Mucosa of descending colon (tissue), 3 donors: ENCODE measurements around the gene SPG7. TPM values are rescaled to one million over a fixed set of nuclear protein-coding genes. Genes with fewer than 3 reads are reported as not detected.

ENCODE experiments used
- ATAC-seq: fragments of 200-7000 bp; cut with Tn5 transposase; one replicate; pipeline ENCODE4 v1.9.1; 2020; ENCODE audit warnings: mild to moderate bottlenecking, moderate library complexity
- DNase-seq, 3 donors: peaks; one replicate each; pipeline ENCODE4 v3.0.0-alpha.2; 2020
- H3K36me3 ChIP-seq: fragments of 200-600 bp; one replicate; pipeline ENCODE4 v1.8.0; 2021; ENCODE audit warnings: low read depth, mild to moderate bottlenecking
- H3K4me1 ChIP-seq: fragments of 200-600 bp; one replicate; pipeline ENCODE4 v1.8.0; 2021; ENCODE audit warnings: low read depth, mild to moderate bottlenecking
- H3K4me3 ChIP-seq: fragments of 200-600 bp; one replicate; pipeline ENCODE4 v1.8.0; 2021; ENCODE audit warnings: mild to moderate bottlenecking
- H3K9me3 ChIP-seq: fragments of 200-600 bp; one replicate; pipeline ENCODE4 v1.8.0; 2021; ENCODE audit warnings: mild to moderate bottlenecking
- intact Hi-C, 2 donors: fragments of 100-400 bp; cut with DNase I in 1 of 2; cut with micrococcal nuclease in 1 of 2; formaldehyde crosslinking; loops; one replicate each; pipeline versions ENCODE4 v1.11.0 to v1.11.1; 2022; cut with DNase I, micrococcal nuclease
- total RNA-seq, 3 donors: library from RNA; stranded (reverse); fragmentation: NEBNext Ultra II Directional in 2 of 3; extraction: Animal tissue kit (Norgen Biotek cat#: 25700) in 2 of 3; gene quantifications; one replicate each; pipeline versions ENCODE4 v1.2.1 to v1.2.4, GENCODE V29; 2021 to 2023
- TF ChIP-seq, protein P1 (sequence below): fragments of 200-600 bp; IDR thresholded peaks from one replicate; pipeline ENCODE4 v1.8.0; 2022; ENCODE audit warnings: antibody characterized with exemption, mild to moderate bottlenecking
- donor health status: DM: no; HTN: no; CAD: no; lungs with moderate emphysema.
- donor health status: DM: no; HTN: no; CAD: no.
- donor health status: DM: no; HTN: yes; CAD: no.

SPG7 gene
- total RNA-seq, 3 donors from 2014 or later, result 112 to 137 (median 121) TPM

DNA sequence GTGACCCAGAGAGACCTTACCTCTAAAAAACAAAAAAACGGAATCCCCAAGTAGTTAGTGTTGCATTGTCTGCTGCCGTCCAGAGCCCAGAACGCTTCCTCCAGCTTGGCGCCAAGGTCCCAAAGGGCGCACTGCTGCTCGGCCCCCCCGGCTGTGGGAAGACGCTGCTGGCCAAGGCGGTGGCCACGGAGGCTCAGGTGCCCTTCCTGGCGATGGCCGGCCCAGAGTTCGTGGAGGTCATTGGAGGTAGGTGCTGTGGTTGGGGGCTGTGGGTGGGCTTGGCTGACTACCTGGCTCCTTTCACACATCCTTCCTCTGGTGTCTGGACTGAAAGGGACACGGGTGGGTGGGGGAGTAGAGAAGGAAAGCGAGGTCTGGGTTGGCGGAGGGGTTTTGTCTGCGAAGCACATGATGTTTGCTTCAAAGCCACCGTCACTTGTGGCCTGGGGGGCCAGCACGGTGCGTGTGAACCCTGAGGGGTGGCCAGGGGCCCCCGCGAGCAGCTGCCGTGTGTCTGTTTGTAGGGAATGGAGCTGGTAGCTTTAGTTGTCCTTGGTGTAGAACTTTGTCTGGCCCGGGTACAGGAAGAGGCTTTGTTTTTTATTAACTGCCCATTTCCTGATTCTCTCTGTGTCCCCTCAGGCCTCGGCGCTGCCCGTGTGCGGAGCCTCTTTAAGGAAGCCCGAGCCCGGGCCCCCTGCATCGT is 23.8 kb downstream of the SPG7 start:
- peaks cover 3% of the 10 kb centered on the region for H3K36me3 ChIP-seq
- no peaks in the 10 kb centered on the region for H3K9me3 ChIP-seq
- H3K4me1 ChIP-seq, result peaks cover 7% of the 10 kb centered on the region
- intact Hi-C loops, result no loop called here
- DNase-seq, result no peak
- TF ChIP-seq, protein P1, sequence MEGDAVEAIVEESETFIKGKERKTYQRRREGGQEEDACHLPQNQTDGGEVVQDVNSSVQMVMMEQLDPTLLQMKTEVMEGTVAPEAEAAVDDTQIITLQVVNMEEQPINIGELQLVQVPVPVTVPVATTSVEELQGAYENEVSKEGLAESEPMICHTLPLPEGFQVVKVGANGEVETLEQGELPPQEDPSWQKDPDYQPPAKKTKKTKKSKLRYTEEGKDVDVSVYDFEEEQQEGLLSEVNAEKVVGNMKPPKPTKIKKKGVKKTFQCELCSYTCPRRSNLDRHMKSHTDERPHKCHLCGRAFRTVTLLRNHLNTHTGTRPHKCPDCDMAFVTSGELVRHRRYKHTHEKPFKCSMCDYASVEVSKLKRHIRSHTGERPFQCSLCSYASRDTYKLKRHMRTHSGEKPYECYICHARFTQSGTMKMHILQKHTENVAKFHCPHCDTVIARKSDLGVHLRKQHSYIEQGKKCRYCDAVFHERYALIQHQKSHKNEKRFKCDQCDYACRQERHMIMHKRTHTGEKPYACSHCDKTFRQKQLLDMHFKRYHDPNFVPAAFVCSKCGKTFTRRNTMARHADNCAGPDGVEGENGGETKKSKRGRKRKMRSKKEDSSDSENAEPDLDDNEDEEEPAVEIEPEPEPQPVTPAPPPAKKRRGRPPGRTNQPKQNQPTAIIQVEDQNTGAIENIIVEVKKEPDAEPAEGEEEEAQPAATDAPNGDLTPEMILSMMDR, result no peak
- no peak for ATAC-seq
- H3K4me3 ChIP-seq, result no peak overlapping the region

DNA sequence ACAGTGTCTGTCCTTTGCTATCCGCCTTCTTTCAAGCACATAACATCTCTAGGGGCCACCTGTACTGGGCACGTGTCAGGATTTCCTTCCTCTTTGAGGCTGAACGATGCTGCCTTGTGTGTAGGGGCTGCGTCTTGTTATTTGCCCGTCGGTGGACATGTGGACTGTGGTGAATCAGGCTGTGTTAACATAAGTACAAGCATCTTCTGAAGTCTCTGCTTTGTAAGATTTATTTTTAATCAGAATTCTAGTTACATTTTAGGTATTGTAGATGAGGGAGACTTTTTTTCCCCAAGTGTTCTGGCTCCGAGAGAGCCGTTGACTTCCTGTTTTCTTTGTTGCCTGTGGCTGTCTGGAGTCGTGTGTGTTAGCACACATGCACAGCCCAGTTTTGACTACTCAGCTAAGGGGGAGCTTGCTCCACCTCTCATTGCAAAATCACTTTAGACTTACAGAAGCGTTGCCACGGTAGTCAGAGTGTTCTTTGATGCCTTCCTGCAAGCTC is 26.1 kb downstream of the SPG7 start:
- ATAC-seq (peak; percentile 51), DNase-seq (peak in 1 of 3 donors; percentile 34)
- Histone ChIP-seq H3K4me1 (peaks cover 7% of the 10 kb centered on the region), H3K9me3 (no peaks in the 10 kb centered on the region), H3K4me3 (no peak overlapping the region), H3K36me3 (peaks cover 5% of the 10 kb centered on the region)
- intact Hi-C loops, result no loop called here
- TF ChIP-seq, protein P1, result no peak

DNA sequence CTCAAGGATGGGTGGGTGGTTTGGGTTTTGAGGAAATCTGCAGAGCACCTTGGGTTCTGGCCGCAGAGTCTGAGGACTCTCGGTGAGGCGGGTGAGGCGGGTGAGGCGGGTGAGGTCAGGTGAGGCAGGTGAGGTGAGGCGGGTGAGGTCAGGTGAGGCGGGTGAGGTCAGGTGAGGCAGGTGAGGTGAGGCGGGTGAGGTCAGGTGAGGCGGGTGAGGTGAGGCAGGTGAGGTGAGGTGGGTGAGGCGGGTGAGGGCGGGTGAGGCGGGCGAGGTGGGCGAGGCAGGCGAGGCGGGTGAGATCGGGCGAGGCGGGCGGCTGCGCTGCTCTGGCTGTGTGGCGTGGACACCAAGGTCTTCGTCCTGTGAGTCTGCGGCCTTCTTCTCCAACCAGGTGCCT is 28.2 kb downstream of the SPG7 start:
- Histone ChIP-seq H3K9me3 (no peaks in the 10 kb centered on the region), H3K4me3 (no peak overlapping the region), H3K36me3 (peaks cover 4% of the 10 kb centered on the region), H3K4me1 (peaks cover 7% of the 10 kb centered on the region)
- intact Hi-C loops, result no loop called here
- ATAC-seq (peak; percentile 90), DNase-seq (peak; percentile 70 to 87 (median 85))
- TF ChIP-seq, protein P1, result no peak

DNA sequence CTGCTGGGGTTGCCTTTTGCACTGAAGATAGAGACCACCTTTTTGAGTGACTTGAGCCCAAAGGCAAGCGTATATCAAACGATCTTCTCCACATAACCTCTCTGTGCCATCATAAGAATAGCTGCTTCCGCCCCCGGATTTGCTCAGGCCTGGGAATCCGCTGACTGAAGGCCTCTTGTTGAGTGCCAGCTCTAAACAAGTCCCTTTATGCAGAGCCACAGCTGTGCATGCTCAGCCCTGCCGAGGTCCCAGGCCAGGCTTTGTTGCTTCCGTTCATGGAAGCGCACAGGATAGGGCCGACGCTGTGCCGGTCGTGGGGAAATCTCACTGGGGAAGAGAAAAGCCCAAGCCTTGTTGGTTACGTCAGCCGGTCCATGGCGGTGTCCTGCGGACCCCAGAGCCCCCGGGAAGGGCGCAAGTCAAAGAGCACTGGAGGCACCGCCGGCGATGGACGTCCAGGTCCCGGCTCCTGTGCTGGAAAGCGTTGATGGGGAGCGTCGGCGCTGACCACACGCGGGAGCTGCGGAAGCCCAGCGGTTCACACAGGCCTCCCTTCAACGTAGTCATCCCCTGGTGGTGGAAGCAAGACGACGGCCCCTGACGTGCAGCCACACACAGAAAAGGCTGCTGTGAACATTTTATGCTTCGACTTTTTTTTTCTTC is 28.8 kb downstream of the SPG7 start:
- Histone ChIP-seq H3K9me3 (no peaks in the 10 kb centered on the region), H3K4me3 (no peak overlapping the region), H3K36me3 (peaks cover 4% of the 10 kb centered on the region), H3K4me1 (peaks cover 7% of the 10 kb centered on the region)
- TF ChIP-seq, protein P1, result no peak
- DNase-seq, result no peak
- intact Hi-C loops, result no loop called here
- no peak for ATAC-seq

DNA sequence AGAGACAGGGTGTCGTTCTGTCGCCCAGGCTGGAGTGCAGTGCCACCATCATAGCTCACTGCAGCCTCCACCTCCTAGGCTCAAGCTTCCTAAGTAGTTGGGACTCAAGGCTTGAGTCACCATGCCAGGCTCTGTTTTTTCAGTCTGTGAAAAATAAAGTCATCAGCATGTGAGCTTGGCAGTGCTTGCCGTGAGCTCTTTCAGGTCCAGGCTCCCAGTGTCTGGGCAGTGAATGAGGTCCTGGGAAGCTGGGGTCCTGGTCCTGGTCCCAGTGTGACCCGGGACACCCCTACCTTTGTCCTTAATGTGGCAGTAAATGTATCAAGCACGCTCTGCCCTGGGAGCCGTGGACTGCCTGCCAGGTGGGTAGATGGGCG is 29.3 kb downstream of the SPG7 start:
- TF ChIP-seq, protein P1, result no peak
- ATAC-seq (no peak), DNase-seq (no peak)
- no peak overlapping the region for H3K4me3 ChIP-seq
- peaks cover 4% of the 10 kb centered on the region for H3K36me3 ChIP-seq
- H3K9me3 ChIP-seq, result no peaks in the 10 kb centered on the region
- intact Hi-C loops, result no loop called here
- H3K4me1 ChIP-seq, result peaks cover 7% of the 10 kb centered on the region
